HG03175 (cell line): ENCODE results near the gene TIGD6.
"Not testable (repeated sequence)": the region's sequence is repeated elsewhere in the genome, so short reads cannot be mapped to it uniquely, and the experiment has no call there.

Source experiments
- ATAC-seq: cut with Tn5 transposase; IDR thresholded peaks from one replicate; pipeline ENCODE4 v1.9.1; 2021; ENCODE audit warnings: mild to moderate bottlenecking, moderate library complexity; ENCODE audit not compliant: unreplicated experiment

The TIGD6 gene

GRCh38 chr5:149943177-149943949 lies 57.1 kb downstream of the TIGD6 start:
- ATAC-seq, result not testable (repeated sequence)
